AG09309 (cell line): Measurements from ENCODE around the gene RPUSD3.

Experiments used
- DNase-seq: peaks from one replicate; pipeline ENCODE4 v3.0.0-alpha.2; 2010; ENCODE audit warnings: low read depth
- H3K4me3 ChIP-seq: 2 replicates; pipeline ENCODE4 v1.5.1; 2011; ENCODE audit warnings: mild to moderate bottlenecking, low read depth, low read length, moderate library complexity; ENCODE audit not compliant: control insufficient read depth
- TF ChIP-seq, protein P1 (sequence below): IDR thresholded peaks from 2 replicates; pipeline ENCODE4 v1.5.1; 2011; ENCODE audit warnings: mild to moderate bottlenecking, low read depth, low read length, inconsistent platforms; ENCODE audit not compliant: insufficient read depth, control insufficient read depth; ENCODE audit errors: missing control alignments

RPUSD3 gene

GRCh38 chr3:9886328-9886727 is 42.5 kb upstream of the RPUSD3 start:
- no peak for DNase-seq
- H3K4me3 ChIP-seq: no peak overlapping the region
- TF ChIP-seq, protein P1, sequence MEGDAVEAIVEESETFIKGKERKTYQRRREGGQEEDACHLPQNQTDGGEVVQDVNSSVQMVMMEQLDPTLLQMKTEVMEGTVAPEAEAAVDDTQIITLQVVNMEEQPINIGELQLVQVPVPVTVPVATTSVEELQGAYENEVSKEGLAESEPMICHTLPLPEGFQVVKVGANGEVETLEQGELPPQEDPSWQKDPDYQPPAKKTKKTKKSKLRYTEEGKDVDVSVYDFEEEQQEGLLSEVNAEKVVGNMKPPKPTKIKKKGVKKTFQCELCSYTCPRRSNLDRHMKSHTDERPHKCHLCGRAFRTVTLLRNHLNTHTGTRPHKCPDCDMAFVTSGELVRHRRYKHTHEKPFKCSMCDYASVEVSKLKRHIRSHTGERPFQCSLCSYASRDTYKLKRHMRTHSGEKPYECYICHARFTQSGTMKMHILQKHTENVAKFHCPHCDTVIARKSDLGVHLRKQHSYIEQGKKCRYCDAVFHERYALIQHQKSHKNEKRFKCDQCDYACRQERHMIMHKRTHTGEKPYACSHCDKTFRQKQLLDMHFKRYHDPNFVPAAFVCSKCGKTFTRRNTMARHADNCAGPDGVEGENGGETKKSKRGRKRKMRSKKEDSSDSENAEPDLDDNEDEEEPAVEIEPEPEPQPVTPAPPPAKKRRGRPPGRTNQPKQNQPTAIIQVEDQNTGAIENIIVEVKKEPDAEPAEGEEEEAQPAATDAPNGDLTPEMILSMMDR: no peak

DNA sequence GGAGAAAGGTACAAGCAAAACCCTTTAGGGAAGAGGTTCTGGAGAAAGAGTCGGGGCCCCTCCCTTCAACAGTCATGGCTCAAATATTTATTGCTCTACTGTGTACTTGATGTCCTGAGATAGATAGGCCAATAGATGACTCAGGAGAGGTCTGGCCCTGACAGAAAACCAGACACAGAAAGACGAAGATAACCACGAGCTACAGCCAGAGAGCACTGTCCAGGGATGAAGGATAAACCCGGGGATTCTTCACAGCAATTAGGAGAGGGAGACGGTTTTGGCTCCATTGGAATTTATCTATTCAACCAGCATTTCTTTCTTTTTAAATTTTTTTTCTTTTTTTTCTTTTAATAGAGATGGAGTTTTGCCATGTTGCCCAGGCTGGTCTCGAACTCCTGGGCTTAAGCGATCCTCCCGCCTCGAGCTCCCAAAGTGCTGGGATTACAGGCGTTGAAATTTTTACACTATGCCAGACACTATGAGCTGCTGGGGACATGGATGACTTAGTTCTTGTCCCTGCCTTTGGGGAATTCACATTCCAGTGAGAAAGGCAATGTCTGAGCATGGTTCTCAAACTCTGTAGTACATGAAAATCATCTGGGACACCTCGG is 40.9 kb upstream of the RPUSD3 start:
- TF ChIP-seq, protein P1: no peak
- peak; percentile 61 for DNase-seq
- no peak overlapping the region for H3K4me3 ChIP-seq

GRCh38 chr3:9883706-9884554 is 40.1 kb upstream of the RPUSD3 start:
- peak; percentile 37 for DNase-seq
- TF ChIP-seq, protein P1: no peak
- no peak overlapping the region for H3K4me3 ChIP-seq

DNA sequence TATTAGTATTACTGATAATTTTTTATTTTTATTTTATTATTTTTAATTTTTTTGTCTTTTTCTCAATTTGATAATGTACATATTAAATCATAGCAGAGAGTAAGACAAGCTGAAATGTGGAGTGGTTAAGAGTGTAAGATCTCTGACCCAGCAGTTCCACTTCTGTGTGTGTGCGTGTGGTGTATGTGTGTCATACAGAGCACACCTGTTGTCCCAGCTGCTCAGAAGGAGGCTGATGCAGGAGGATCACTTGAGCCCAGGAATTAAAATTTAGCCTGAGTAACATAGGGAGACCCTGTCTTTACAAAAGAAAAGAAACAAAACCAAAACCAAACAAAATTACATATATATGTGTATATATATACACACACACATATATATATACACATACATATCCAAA is 37.6 kb upstream of the RPUSD3 start:
- no peak overlapping the region for H3K4me3 ChIP-seq
- TF ChIP-seq, protein P1: no peak
- no peak for DNase-seq

DNA sequence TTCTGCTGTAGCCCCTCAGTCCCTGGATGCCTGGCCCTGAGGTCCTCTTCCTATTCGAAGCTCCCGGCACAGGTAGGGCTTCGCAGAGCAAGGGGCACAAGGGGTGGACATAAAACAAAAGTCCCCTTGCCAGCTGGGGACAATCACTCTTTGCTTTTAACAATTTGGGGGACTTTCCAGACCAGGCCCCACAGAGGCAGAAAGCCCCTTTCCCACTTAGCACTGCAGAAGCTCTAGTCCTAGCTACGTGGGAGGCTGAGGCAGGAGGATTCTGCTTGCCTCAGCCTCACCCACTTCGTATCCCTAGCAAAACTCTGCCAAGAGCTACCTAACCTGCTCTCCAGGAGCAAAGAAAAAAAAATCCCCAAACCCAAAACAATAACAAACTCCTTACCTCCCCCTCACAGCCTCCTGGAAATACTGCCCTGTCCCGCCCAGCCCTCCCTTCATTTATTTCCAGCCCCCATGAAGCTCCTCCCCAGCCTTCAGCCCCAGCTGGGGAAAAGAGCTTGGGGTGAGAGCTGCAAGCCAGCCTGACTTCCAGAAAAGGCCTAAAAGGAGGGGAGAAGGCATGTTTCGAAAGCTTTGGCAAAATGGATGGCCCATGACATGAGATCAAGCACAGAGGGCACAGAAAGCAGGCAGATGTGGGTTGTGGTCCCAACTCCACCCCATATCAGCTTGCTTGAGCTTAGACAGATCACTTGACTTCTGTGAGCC is 36.2 kb upstream of the RPUSD3 start, which contains the start of gene CIDEC:
Gene CIDEC (minus strand): TSS at position 424 of the 720 bp plus-strand sequence. CDS start 1,767 bp downstream, outside the sequence.
- no peak within 1 kb of the TSS for H3K4me3 ChIP-seq
- TF ChIP-seq, protein P1: no peak

GRCh38 chr3:9878700-9879099 is 34.9 kb upstream of the RPUSD3 start:
- DNase-seq: no peak
- TF ChIP-seq, protein P1: no peak
- H3K4me3 ChIP-seq: no peak overlapping the region

More for the DNA sequence above, 36.2 kb upstream of the RPUSD3 start, which contains the start of gene CIDEC:
- no peak for DNase-seq
